OCI-LY7 (cell line): ENCODE results near the gene FBXO11.

Source experiments
- EZH2phosphoT487 ChIP-seq: fragments of 200-600 bp; sonication (generic); IDR thresholded peaks from 2 replicates; pipeline ENCODE4 v1.6.1; 2018; ENCODE audit warnings: low read depth, borderline replicate concordance, mild to moderate bottlenecking, mixed run types, antibody characterized with exemption, low read length, moderate library complexity, mixed read lengths
- TF ChIP-seq, protein P1 (sequence below): fragments of 200-600 bp; sonication (generic); conservative IDR thresholded peaks from 2 replicates; pipeline ENCODE4 v1.5.1; 2014; ENCODE audit warnings: mild to moderate bottlenecking, antibody characterized with exemption, low read length, moderate library complexity, mixed read lengths

DNA sequence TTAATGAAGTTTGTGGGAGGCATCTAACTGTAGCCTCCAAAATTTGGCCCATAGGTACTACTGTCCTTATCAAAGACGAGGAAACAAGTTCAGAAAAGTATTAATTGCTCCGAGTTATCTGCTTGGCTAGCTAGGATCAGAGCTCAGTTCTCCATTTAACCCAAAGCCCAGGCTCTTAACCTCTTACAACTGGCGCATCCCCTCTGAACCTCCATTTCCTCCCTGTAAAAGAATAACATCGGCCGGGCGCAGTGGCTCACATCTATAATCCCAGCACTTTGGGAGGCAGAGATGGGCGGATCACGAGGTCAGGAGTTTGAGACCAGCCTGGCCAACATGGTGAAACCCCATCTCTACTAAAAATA is 126.9 kb downstream of the FBXO11 start:
- TF ChIP-seq, protein P1, sequence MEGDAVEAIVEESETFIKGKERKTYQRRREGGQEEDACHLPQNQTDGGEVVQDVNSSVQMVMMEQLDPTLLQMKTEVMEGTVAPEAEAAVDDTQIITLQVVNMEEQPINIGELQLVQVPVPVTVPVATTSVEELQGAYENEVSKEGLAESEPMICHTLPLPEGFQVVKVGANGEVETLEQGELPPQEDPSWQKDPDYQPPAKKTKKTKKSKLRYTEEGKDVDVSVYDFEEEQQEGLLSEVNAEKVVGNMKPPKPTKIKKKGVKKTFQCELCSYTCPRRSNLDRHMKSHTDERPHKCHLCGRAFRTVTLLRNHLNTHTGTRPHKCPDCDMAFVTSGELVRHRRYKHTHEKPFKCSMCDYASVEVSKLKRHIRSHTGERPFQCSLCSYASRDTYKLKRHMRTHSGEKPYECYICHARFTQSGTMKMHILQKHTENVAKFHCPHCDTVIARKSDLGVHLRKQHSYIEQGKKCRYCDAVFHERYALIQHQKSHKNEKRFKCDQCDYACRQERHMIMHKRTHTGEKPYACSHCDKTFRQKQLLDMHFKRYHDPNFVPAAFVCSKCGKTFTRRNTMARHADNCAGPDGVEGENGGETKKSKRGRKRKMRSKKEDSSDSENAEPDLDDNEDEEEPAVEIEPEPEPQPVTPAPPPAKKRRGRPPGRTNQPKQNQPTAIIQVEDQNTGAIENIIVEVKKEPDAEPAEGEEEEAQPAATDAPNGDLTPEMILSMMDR, result no peak
- TF ChIP-seq EZH2phosphoT487, result no peak
